Cardiac fibroblast (primary cell): Measurements from ENCODE around the gene POLDIP3.
"Not testable (repeated sequence)": the region's sequence is repeated elsewhere in the genome, so short reads cannot be mapped to it uniquely, and the experiment has no call there.

Experiments used
- DNase-seq, 2 donors: peaks; one replicate each; pipeline versions ENCODE4 v3.0.0 to v3.0.0-alpha.2; 2010; ENCODE audit warnings: low read depth in 2 of 2
- H3K4me3 ChIP-seq, 2 donors: replicated peaks in 1 of 2; 1 replicate in 1 of 2; 2 replicates in 1 of 2; pipeline ENCODE4 v1.5.1; 2011; ENCODE audit warnings: low read depth in 2 of 2, low read length in 2 of 2, mild to moderate bottlenecking in 2 of 2, moderate library complexity in 1 of 2
- TF ChIP-seq, protein P1 (sequence below): IDR thresholded peaks from one replicate; pipeline ENCODE4 v1.5.1; 2011; ENCODE audit warnings: low read depth, mild to moderate bottlenecking, low read length, inconsistent platforms

Gene POLDIP3

DNA sequence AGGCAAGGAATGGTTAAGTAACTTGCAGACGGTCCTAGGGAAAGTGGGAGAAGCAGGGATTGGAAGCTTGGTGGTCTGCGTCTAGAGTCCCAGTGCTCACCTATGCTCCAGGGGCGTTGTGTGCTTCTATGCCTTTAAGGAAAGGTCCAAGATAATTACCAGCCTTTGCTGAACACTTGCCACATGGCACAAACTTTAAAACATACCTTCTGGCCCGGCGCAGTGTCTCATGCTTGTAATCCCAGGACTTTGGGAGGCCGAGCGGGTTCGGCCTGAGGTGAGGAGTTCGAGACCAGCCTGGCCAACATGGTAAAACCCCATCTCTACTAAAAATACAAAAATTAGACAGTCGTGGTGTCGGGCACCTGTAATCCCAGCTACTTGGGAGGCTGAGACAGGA, 2.3 kb downstream of the POLDIP3 start:
- H3K4me3 ChIP-seq: no peak overlapping the region
- no peak for DNase-seq

GRCh38 chr22:42611051-42611450, 3.6 kb downstream of the POLDIP3 start:
- peak in 1 of 2 donors; percentile 40 for DNase-seq
- TF ChIP-seq, protein P1, sequence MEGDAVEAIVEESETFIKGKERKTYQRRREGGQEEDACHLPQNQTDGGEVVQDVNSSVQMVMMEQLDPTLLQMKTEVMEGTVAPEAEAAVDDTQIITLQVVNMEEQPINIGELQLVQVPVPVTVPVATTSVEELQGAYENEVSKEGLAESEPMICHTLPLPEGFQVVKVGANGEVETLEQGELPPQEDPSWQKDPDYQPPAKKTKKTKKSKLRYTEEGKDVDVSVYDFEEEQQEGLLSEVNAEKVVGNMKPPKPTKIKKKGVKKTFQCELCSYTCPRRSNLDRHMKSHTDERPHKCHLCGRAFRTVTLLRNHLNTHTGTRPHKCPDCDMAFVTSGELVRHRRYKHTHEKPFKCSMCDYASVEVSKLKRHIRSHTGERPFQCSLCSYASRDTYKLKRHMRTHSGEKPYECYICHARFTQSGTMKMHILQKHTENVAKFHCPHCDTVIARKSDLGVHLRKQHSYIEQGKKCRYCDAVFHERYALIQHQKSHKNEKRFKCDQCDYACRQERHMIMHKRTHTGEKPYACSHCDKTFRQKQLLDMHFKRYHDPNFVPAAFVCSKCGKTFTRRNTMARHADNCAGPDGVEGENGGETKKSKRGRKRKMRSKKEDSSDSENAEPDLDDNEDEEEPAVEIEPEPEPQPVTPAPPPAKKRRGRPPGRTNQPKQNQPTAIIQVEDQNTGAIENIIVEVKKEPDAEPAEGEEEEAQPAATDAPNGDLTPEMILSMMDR: no peak
- H3K4me3 ChIP-seq: no peak overlapping the region

More for the DNA sequence above, 2.3 kb downstream of the POLDIP3 start:
- TF ChIP-seq, protein P1: no peak

DNA sequence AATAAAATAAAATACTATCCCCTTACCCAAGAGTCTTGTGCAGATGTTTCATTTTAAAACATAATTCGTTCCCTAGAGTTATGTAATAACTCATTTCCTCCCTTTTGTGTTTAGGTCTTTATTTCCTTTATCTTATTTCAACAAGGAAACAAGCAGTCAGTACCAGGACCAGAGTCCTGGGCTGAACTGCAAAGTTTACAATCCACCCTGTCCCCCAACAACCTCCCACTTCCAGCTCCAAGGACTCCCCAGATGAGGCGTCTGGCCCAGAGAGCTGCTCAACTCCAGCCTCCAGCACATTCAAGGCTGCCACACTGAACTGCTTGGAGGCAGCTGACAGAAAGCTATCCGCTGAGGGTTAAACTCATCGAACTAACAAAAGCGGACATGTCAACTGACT, 4.5 kb downstream of the POLDIP3 start:
- TF ChIP-seq, protein P1: no peak
- peak; percentile 19 to 37 for DNase-seq
- no peak overlapping the region for H3K4me3 ChIP-seq

DNA sequence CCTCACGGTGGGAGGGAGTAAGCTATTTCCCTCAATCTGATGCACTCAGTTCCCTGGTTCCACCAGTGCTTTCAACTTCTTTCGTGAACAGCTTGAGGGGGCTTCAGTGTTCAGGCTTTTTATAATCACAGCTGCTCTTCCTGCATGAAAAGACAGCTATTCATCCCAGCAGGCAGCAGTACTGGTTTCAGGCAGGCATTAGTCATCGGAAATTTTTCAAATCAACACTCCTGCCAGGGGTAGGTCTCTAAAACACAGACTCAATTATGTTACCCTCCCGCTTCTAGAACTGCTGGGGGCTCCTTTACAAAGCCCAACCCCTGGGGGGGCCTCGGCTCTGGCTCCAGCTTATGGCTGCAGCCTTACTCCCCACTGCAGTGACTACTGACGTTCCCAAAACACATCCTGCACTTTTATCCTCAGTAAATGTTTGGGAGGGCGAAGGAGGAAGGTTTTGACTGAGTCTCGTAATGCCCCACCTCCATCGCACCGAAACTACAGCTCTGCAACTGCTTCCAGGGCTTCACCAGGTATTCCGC, 5.8 kb downstream of the POLDIP3 start:
- peak; percentile 61 to 64 for DNase-seq
- no peak overlapping the region for H3K4me3 ChIP-seq
- TF ChIP-seq, protein P1: no peak

GRCh38 chr22:42608136-42608822, 6.4 kb downstream of the POLDIP3 start:
- TF ChIP-seq, protein P1: no peak
- no peak overlapping the region for H3K4me3 ChIP-seq
- DNase-seq: peak in 1 of 2 donors; percentile 13

GRCh38 chr22:42607641-42608040, 7.0 kb downstream of the POLDIP3 start:
- not testable (repeated sequence) for H3K4me3 ChIP-seq, DNase-seq

- TF ChIP-seq, protein P1: no peak
- DNase-seq: peak in 1 of 2 donors; percentile 53
- H3K4me3 ChIP-seq: no peak overlapping the region
Observed at GRCh38 chr22:42604403-42604802, 10.3 kb downstream of the POLDIP3 start.
